GM18520 (cell line): ENCODE results near the gene ERCC2.
"Not testable (repeated sequence)": the region's sequence is repeated elsewhere in the genome, so short reads cannot be mapped to it uniquely, and the experiment has no call there.

ENCODE experiments used
- ATAC-seq: cut with Tn5 transposase; IDR thresholded peaks from one replicate; pipeline ENCODE4 v1.9.1; 2021; ENCODE audit not compliant: unreplicated experiment

ERCC2 gene

GRCh38 chr19:45370410-45371204 is at the start of gene ERCC2:
ERCC2 (minus strand) TSS chr19:45370573; CDS start chr19:45370540, 33 bp downstream.
- ATAC-seq = peak; percentile 98

- no peak for ATAC-seq
Measured at GRCh38 chr19:45419895-45420294, 49.5 kb upstream of the ERCC2 start.

DNA sequence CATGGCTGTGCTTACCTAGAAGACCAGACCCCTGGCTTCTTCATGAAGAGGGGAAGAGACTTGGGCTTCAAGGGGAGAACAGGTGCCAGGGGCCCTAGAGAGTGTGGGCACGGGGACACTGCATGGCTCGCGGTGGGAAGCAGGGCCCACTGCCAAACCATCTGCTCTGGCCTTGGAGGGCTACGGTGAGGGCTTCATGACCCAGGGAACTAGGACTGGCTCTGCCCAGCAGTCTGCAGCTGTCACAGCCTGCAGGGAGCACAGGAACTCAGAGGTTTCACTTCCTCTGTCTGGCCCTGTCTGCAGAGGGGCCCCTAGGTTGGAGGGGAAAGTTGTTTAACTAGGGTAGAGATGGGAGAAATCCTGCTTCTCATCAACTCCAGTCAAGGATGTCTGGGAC is 49.0 kb upstream of the ERCC2 start:
- ATAC-seq = peak; percentile 42

DNA sequence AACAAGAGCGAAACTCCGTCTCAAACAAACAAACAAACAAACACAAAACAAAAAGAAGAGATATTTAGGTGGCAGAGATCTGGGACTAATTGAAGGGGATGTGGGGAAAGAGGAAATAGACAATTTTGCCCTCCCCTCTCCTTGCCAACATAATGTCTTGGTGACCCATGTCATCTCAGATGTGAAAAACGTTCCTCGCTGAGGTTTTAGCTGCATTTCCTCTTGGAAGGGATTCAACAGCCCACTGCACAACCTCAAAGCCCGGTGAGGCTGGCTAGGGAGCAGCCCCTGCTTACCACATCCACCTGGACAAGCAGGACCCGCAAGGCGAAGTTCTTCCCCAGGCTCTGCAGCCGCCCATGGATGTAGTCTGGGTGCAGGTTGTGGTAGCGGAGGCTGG is 48.4 kb upstream of the ERCC2 start:
- no peak for ATAC-seq

DNA sequence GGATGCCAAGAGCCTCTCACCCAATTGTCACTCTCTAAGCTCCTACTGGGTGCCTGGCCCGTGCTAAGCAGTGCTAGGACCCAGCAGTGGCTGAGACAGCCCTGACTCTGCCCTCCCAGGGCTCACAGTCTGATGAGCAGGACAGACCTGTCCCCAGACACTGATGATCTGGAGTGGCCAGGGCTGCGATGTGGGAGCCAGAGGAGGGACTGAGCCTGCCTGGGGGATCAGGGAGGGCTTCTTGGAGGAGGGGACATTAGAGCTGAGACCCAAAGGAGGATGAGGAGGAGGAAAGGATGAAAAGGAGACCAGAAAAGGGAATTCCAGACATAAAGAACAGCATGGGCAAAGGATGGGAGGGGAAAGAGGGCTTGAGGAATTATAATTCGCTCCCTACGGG is 46.8 kb upstream of the ERCC2 start:
- ATAC-seq = no peak

DNA sequence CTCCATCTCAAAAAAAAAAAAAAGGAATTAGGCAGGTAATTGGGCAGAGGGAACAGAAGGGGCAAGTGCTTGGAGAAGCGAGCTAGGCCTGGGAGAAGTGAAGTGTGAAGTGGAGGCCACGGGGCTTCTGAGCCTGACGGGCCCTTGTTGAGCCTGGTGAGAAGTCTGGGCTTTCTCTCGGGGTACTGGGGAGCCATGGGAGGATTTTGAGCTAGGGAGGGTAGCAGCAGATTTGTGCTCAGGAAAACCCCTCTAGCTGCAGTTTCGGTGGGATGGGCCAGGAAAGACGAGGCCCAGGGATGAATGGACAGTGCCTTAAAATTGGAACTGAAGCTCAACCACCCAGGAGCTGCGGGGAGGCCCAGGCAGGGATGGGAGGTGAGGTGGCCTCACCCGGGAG is 44.1 kb upstream of the ERCC2 start:
- no peak for ATAC-seq

DNA sequence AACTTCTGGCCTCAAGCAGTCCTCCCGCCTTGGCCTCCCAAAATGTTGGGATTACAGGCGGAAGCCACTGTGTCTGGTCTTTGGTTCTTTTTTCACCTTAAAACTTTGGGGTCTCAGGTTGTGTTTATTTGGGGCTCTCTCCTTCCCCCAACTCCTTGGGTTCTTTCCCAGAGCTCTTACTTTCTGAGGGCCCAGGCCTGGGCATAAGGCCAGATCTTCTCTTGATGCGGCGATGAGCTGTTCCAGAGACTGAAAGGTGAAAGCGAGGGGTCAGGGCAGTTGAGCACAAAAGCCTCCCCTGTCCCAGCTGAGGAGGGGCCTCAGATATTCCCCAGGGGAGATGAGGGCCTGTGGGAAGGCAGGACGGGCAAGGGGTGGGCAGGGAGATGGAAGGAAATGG is 43.1 kb upstream of the ERCC2 start:
- ATAC-seq = no peak

GRCh38 chr19:45410330-45410729 is 40.0 kb upstream of the ERCC2 start:
- not testable (repeated sequence) for ATAC-seq

DNA sequence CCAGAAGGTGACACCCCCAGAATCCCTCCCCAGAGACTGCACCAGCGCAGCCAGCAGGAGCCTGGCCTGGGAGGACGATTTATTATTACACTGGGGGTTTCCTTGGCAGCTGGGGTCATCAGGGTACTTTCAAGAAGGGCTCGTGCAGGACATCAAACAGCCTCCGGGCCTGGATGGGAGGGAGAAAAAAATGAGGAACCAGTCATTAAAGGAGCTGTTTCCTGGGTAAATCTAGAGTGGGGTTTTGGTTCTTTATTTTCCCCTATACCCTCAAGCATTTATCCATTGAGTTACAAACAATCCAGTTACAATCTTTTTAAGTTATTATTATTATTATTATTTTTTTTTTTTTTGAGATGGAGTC is 39.2 kb upstream of the ERCC2 start:
- no peak for ATAC-seq

GRCh38 chr19:45408830-45409556 is 38.6 kb upstream of the ERCC2 start:
- no peak for ATAC-seq

DNA sequence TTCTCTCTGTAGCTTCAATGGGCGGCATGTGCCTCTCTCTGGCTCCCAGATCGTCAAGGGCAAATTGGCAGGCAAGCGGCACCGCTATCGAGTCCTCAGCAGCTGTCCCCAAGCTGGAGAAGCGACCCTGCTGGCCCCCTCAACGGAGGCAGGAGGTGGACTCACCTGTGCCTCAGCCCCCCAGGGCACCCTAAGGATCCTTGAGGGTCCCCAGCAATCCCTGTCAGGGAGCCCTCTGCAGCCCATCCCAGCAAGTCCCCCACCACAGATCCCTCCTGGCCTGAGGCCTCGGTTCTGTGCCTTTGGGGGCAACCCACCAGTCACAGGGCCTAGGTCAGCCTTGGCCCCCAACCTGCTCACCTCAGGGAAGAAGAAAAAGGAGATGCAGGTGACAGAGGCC is 37.7 kb upstream of the ERCC2 start:
- no peak for ATAC-seq

GRCh38 chr19:45407585-45407984 is 37.2 kb upstream of the ERCC2 start:
- ATAC-seq = not testable (repeated sequence)

DNA sequence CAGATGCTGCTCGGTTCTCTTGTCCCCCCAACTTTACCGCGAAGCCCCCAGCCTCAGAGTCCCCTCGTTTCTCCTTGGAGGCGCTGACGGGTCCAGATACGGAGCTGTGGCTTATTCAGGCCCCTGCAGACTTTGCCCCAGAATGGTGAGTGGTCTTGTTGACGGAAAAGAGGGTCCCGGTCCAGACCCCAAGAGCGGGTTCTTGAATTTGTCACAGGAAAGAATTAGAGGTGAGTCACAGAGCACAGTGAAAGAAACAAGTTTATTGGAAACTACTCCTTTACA is 36.7 kb upstream of the ERCC2 start:
- no peak for ATAC-seq

- peak; percentile 65 for ATAC-seq
Measured at GRCh38 chr19:45406226-45407090, 36.1 kb upstream of the ERCC2 start, which contains the start of gene POLR1G. POLR1G (plus strand) TSS chr19:45406644; CDS start chr19:45406697, 53 bp downstream.

GRCh38 chr19:45405435-45406225 is 35.3 kb upstream of the ERCC2 start:
- peak; percentile 26 for ATAC-seq

DNA sequence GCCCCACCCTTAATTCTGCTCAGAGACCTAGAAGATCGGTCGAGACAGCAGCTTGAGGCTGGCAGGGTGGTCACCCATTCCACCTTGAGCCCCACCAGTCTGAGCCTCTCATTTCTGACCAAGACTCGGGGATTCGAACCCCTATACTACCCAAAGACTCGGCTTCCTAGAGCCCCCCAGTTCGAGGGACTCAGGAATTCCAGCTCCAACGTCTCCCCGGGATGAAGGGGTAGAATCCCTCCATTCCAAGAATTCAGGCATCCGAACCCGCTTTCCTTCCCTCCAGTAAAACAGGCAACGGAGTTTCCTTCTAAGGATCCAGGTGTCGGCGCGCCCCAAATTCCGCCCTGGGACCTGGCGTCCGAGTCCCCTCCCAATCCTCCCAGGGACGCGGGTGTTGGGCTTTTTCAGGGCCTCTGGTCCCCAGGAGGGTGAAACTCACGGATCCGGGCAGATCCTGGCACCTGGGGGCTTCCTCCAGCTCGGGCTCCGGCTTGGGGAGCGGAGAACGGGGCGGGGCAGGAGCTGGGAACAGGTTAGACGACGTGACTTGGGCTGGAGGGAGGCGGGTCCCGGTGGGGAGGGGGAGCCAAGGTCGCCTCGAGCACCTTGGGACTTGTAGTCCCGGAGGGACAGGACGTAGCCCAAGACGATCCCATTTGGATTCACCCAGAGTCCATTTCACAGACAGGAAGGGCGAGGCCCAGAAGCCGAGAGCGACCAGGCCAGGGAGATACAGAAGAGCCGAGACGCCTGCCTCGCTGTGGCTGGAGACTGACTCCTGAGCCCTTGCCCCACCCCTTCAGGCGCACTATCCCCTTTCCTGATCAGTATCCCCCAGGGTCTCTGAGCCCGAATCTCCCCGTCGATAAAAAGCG is 34.4 kb upstream of the ERCC2 start, which contains the start of gene PPP1R13L:
Gene PPP1R13L (minus strand): TSS at position 513 of the 878 bp plus-strand sequence. CDS start 6,751 bp downstream, outside the sequence.
- no peak for ATAC-seq

- ATAC-seq = no peak
Measured at GRCh38 chr19:45403781-45404556, 33.6 kb upstream of the ERCC2 start.

DNA sequence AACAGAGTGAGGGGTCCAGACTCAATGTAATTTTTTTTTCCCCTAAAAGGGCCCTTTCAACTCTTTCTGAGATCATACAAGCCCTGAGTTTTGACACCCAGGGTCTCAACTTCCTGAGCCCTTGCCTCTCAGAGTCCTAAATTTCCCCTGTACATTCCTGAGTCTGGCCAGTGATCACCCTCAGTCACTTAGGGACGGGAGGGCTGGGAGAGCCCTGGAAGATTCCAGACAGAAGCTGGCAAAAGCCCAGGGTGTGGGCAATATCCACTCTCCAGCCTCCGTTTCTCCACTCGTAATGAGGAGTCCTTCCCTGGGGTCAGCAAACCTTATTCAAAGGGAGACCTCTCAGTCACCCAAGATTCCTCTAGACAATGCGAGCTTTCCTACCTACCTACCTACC is 32.9 kb upstream of the ERCC2 start:
- ATAC-seq = no peak
